Common myeloid progenitor, CD34-positive (primary cell): ENCODE data around the gene TUBGCP3. TPM values are rescaled to one million over a fixed set of nuclear protein-coding genes. Genes with fewer than 3 reads are reported as not detected.
"Not testable (repeated sequence)": the region's sequence is repeated elsewhere in the genome, so short reads cannot be mapped to it uniquely, and the experiment has no call there.

Experiments
- CTCF ChIA-PET: fragments of 350-600 bp; sonication (Branson Sonifier 250); formaldehyde crosslinking; loops from one replicate; lab custom pipeline; 2021; ENCODE audit warnings: antibody characterized with exemption; lab: Charles Lee
- POLR2A ChIA-PET: fragments of 350-600 bp; sonication (Branson Sonifier 250); formaldehyde crosslinking; loops from one replicate; lab custom pipeline; 2021; ENCODE audit warnings: antibody characterized with exemption; lab: Charles Lee
- DNase-seq, 3 donors: peaks; one replicate each; pipeline versions ENCODE4 v3.0.0 to v3.0.0-alpha.2; 2013
- H3K27ac ChIP-seq, 2 experiments: 1 replicate in 1 of 2; 2 replicates in 1 of 2; pipeline ENCODE4 v1.7.0; 2013; ENCODE audit warnings: inconsistent platforms in 2 of 2, low read length in 2 of 2, mild to moderate bottlenecking in 2 of 2, low read depth in 1 of 2, moderate library complexity in 1 of 2; ENCODE audit not compliant: severe bottlenecking in 2 of 2, insufficient read depth in 1 of 2, poor library complexity in 1 of 2
- H3K27me3 ChIP-seq, 5 experiments: replicated peaks in 2 of 5; 1 replicate in 3 of 5; 2 replicates in 2 of 5; pipeline versions ENCODE4 v1.6.1 to v1.7.0; 2013; ENCODE audit warnings: low read length in 4 of 5, mild to moderate bottlenecking in 2 of 5, moderate library complexity in 2 of 5, inconsistent platforms in 1 of 5; ENCODE audit not compliant: insufficient read depth in 5 of 5, control insufficient read depth in 4 of 5
- H3K36me3 ChIP-seq, 4 experiments: 1 replicate in 2 of 4; 2 replicates in 2 of 4; pipeline versions ENCODE4 v1.6.1 to v1.7.0; 2013; ENCODE audit warnings: low read length in 3 of 4, control low read depth in 1 of 4, mild to moderate bottlenecking in 1 of 4; ENCODE audit not compliant: control insufficient read depth in 4 of 4, insufficient read depth in 4 of 4
- H3K4me1 ChIP-seq, 4 experiments: 1 replicate in 3 of 4; 2 replicates in 1 of 4; pipeline versions ENCODE4 v1.6.1 to v1.7.1; 2013; ENCODE audit warnings: low read length in 3 of 4, mild to moderate bottlenecking in 3 of 4, control low read depth in 1 of 4, inconsistent platforms in 1 of 4, moderate library complexity in 1 of 4; ENCODE audit not compliant: control insufficient read depth in 4 of 4, insufficient read depth in 4 of 4; ENCODE audit errors: control extremely low read depth in 1 of 4
- H3K4me3 ChIP-seq, 7 experiments: 1 replicate in 4 of 7; 2 replicates in 3 of 7; pipeline versions ENCODE4 v1.5.1 to v1.7.0; 2013; ENCODE audit warnings: mild to moderate bottlenecking in 7 of 7, low read length in 6 of 7, moderate library complexity in 6 of 7, inconsistent platforms in 2 of 7, low read depth in 2 of 7, control low read depth in 1 of 7; ENCODE audit not compliant: insufficient read depth in 4 of 7, control insufficient read depth in 1 of 7; ENCODE audit errors: extremely low read depth in 1 of 7
- H3K9me3 ChIP-seq, 5 experiments: 1 replicate in 4 of 5; 2 replicates in 1 of 5; pipeline versions ENCODE4 v1.6.1 to v1.7.1; 2013; ENCODE audit warnings: low read length in 4 of 5, mild to moderate bottlenecking in 2 of 5, inconsistent platforms in 1 of 5, low read depth in 1 of 5, moderate library complexity in 1 of 5; ENCODE audit not compliant: control insufficient read depth in 4 of 5, insufficient read depth in 2 of 5; ENCODE audit errors: control extremely low read depth in 1 of 5
- WGBS: methylation state at CpG from one replicate; pipeline ENCODE4 v1.1.5; 2013; ENCODE audit not compliant: insufficient coverage; 5-methylcytosine and 5-hydroxymethylcytosine counted together
- polyA plus RNA-seq: library from polyadenylated mRNA; unstranded; fragments of 120-200 nt; gene quantifications from one replicate; pipeline ENCODE4 v1.2.1, GENCODE V29; 2013

The TUBGCP3 gene, protein sequence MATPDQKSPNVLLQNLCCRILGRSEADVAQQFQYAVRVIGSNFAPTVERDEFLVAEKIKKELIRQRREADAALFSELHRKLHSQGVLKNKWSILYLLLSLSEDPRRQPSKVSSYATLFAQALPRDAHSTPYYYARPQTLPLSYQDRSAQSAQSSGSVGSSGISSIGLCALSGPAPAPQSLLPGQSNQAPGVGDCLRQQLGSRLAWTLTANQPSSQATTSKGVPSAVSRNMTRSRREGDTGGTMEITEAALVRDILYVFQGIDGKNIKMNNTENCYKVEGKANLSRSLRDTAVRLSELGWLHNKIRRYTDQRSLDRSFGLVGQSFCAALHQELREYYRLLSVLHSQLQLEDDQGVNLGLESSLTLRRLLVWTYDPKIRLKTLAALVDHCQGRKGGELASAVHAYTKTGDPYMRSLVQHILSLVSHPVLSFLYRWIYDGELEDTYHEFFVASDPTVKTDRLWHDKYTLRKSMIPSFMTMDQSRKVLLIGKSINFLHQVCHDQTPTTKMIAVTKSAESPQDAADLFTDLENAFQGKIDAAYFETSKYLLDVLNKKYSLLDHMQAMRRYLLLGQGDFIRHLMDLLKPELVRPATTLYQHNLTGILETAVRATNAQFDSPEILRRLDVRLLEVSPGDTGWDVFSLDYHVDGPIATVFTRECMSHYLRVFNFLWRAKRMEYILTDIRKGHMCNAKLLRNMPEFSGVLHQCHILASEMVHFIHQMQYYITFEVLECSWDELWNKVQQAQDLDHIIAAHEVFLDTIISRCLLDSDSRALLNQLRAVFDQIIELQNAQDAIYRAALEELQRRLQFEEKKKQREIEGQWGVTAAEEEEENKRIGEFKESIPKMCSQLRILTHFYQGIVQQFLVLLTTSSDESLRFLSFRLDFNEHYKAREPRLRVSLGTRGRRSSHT
- 32.9 TPM for polyA plus RNA-seq

DNA sequence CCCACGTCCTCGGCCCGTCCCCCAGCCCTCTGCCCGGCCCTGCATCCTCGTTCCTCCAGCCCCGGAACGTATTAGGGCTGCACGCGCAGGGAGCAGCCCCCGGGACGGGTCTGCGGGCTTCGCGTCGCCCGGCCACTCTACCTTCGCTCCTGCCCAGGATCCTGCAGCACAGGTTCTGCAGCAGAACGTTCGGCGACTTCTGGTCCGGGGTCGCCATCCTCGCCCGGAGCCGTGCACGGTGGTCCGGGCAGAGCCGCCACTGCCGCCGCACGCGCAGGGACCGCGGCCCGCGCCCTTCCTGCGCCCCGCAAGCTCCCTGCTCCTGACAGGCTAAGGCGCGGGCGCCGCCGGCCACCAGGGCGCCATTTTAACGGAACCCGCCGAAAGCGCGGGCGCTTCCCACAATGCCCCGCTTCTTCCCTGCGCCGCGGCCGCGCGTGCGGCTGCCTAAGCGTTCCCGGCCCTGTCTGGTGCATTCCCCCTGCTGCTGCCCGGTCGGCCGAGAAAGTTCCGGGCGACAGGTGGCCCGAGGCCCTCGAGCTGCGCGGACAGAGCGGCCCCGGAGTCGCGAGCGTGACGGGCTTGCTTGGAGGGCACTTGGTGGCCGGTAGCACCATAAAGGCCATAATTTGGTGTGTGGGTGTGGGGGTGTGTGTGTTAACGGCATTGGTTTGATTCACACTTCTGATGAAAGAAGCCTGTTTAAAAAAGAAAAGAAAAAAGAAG, at the start of gene TUBGCP3:
TUBGCP3 (minus strand) TSS at position 390 of the 726 bp plus-strand sequence; CDS start at position 217, 173 bp downstream.
- no peaks in the 10 kb centered on the region for H3K9me3 ChIP-seq
- peak within 1 kb of the TSS; percentile 75 to 98 (median 93) for H3K4me3 ChIP-seq
- peak within 1 kb of the TSS; percentile 71 to 89 for H3K27ac ChIP-seq
- no peaks in the 10 kb centered on the region for H3K36me3 ChIP-seq
- WGBS = 0% methylated on average over 75 of the region's 77 CpGs
- CTCF ChIA-PET = interaction anchor here (1.9 kb wide), 1 partner anchor 23 kb away, joined by 5 read pairs; no protein-coding TSS in a partner anchor
- H3K27me3 ChIP-seq = no peaks in the 10 kb centered on the region
- POLR2A ChIA-PET = no interaction called here
- DNase-seq = peak; percentile 84 to 89 (median 85)
- peaks cover 21 to 48% (median 39%) of the 10 kb centered on the region in 4 experiments for H3K4me1 ChIP-seq

DNA sequence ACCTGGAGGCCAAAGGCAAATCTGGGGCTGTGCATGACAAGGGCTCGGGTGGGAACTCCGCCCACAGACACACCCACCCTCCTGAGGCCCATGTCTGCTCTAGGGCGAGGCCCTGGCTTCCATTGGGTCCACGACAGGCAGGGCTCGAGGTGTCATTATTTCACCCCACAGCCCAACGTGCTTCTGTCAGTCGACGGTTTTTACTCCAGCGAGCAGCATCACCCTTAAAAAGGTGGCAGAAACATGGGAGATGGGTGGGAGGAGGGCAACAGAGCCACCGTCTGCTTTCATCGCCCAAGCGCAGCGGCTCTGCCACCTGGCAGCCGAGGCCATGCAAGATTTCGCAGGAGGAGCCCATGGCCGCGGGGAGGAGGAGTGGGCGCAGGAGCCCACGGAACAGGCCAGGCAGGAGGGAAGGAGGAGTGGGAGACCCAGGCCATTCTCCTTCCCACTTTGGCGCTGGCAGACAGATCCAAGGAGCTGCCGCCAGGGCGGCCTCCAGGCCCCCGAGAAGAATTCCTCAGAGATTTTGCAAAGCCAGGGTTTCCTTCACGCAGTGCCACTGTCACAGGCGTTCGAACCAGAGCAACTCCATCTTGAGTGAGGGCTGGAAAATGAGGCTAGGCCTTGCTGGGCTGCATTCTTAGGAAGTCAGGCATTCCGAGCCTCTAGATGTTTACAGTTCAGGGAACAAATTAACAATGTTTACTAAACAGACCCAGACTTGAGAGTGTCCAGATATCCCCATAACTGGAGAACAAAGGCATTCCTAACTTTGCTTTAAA, 49.3 kb upstream of the TUBGCP3 start:
- H3K27ac ChIP-seq = no peak overlapping the region
- no peaks in the 10 kb centered on the region for H3K36me3 ChIP-seq
- peaks cover 0 to 18% (median 6%) of the 10 kb centered on the region in 4 experiments for H3K4me1 ChIP-seq
- WGBS = 94% methylated on average over 23 of the region's 27 CpGs
- ChIA-PET CTCF (no interaction called here), POLR2A (no interaction called here)
- peaks cover 0 to 44% (median 18%) of the 10 kb centered on the region in 5 experiments for H3K27me3 ChIP-seq
- no peaks in the 10 kb centered on the region for H3K9me3 ChIP-seq
- no peak overlapping the region for H3K4me3 ChIP-seq
- DNase-seq = no peak

DNA sequence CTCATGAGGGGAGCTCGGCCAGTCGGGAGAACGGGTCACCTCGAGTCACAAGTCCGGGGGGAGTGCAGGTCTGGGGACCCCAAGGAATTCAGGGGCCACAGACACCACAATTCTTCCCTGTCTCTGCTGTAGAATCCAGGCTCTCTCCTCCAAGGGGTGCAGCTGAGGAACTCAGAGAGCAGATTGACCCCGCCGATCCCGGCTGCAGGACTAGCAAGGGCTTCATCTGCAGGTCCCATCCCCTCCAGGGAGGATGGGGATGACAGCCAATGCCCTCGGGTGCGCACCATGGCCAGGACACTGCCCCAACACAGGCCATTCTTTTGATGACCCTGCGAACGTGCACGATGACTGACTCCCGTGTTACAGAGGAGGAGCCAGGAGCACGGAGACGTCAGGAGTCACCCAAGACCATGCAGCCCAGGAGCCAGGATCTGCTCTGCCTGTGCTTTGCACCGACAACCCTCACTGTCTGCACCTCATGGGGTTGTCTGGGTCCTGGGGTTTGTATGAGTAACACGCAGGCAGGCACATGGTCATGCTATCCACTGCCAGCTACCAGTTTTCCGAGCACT, 48.5 kb upstream of the TUBGCP3 start:
- Histone ChIP-seq H3K9me3 (no peaks in the 10 kb centered on the region), H3K36me3 (no peaks in the 10 kb centered on the region), H3K4me1 (peaks cover 0 to 18% (median 6%) of the 10 kb centered on the region in 4 experiments), H3K4me3 (no peak overlapping the region), H3K27me3 (peaks cover 0 to 44% (median 18%) of the 10 kb centered on the region in 5 experiments), H3K27ac (no peak overlapping the region)
- WGBS = 95% methylated on average over 13 of the region's 19 CpGs
- ChIA-PET POLR2A (no interaction called here), CTCF (no interaction called here)
- no peak for DNase-seq

DNA sequence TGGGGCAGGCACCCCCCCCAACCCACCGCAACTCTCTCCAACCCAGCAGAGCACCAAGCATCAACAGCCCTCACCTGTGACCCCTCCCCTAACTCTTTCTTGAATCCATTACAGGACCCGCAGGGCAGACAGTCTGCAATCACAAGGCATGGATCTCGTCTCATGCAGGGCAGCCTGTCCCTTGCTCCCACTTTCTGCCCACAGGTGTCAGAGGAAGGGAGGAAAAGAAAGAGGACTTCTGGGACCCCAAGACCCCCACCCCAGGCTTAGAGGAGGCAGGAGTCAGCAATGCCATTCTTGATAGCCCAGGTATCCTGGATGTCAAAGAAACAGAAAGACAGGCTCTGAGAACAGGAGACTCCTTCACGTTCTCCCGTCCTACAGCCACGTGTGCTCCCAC, 47.4 kb upstream of the TUBGCP3 start:
- POLR2A ChIA-PET = interaction anchor here (0.6 kb wide), 1 partner anchor 236 kb away, joined by 3 read pairs; no protein-coding TSS in a partner anchor
- CTCF ChIA-PET = no interaction called here
- peaks cover 0 to 15% (median 4%) of the 10 kb centered on the region in 4 experiments for H3K4me1 ChIP-seq
- DNase-seq = no peak
- H3K36me3 ChIP-seq = no peaks in the 10 kb centered on the region
- H3K27me3 ChIP-seq = peaks cover 0 to 44% (median 18%) of the 10 kb centered on the region in 5 experiments
- no peak overlapping the region for H3K4me3 ChIP-seq
- no peak overlapping the region for H3K27ac ChIP-seq
- H3K9me3 ChIP-seq = no peaks in the 10 kb centered on the region
- WGBS = 60% methylated on average over 5 of the region's 6 CpGs

DNA sequence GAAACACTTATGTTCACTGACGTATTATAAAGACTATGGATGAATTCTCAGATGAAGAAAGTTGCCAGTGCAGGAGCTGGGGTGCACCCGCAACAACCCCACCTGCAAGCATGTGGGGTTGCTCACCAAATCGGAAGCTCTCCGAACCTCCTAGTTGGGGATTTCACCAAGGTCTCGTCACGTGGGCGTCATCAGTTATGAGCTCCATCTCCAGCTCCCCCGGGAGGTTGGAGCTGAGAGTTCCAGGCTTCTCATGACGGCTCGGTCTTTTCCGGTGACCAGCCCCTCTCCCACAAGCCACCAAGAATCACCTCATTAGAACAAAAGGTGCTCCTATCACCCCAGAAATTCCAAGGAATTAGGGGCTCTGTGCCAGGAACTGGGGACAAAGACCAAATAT, 46.1 kb upstream of the TUBGCP3 start:
- Histone ChIP-seq H3K9me3 (no peaks in the 10 kb centered on the region), H3K36me3 (no peaks in the 10 kb centered on the region), H3K27ac (no peak overlapping the region), H3K4me1 (peaks cover 0 to 10% (median 4%) of the 10 kb centered on the region in 4 experiments), H3K27me3 (peaks cover 0 to 35% (median 16%) of the 10 kb centered on the region in 5 experiments), H3K4me3 (no peak overlapping the region)
- no peak for DNase-seq
- WGBS = 95% methylated on average over 11 of the region's 11 CpGs
- ChIA-PET CTCF (no interaction called here), POLR2A (no interaction called here)

DNA sequence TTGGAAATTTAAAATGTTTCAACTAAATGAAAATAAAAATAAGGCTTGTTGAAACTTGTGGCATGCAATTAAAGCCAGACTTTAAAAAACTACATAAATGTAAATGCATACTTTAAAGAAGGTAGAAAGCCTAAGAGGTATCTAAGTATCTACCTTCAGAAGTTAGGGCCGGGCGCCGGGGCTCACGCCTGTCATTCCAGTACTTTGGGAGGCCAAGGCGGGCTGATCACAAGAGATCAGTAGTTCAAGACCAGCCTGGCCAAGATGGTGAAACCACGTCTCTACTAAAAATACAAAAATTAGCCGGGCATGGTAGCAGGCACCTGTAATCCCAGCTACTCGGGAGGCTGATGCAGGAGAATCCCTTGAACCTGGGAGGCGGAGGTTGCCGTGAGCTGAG, 42.3 kb upstream of the TUBGCP3 start:
- not testable (repeated sequence) for H3K4me3 ChIP-seq, H3K36me3 ChIP-seq, H3K9me3 ChIP-seq, DNase-seq, H3K4me1 ChIP-seq, H3K27ac ChIP-seq
- CTCF ChIA-PET = interaction anchor here (0.6 kb wide), 1 partner anchor 10 kb away, joined by 3 read pairs; no protein-coding TSS in a partner anchor
- POLR2A ChIA-PET = interaction anchor here (0.7 kb wide), 1 partner anchor 462 kb away, joined by 3 read pairs; no protein-coding TSS in a partner anchor
- peaks cover 0 to 12% (median 4%) of the 10 kb centered on the region in 5 experiments for H3K27me3 ChIP-seq
- WGBS = 97% methylated on average over 10 of the region's 10 CpGs
